Neural cell (in vitro differentiated cells): ENCODE results near the gene MDFIC. TPM values are rescaled to one million over a fixed set of nuclear protein-coding genes. Genes with fewer than 3 reads are reported as not detected.

Source experiments
- H2AFZ ChIP-seq: fragments of 200-600, 300-800 bp; sonication (generic), shearing (Covaris generic); 2 replicates; pipeline ENCODE4 v1.6.0; 2014; ENCODE audit warnings: low read depth, mild to moderate bottlenecking, antibody characterized with exemption, low read length, moderate library complexity
- H3F3A ChIP-seq: fragments of 200-600 bp; shearing (Covaris generic); 2 replicates; pipeline ENCODE4 v1.6.1; 2016; ENCODE audit warnings: mild to moderate bottlenecking, moderate library complexity, mixed read lengths, antibody characterized with exemption, low read length; ENCODE audit not compliant: insufficient read depth, poor library complexity, severe bottlenecking
- H3K27ac ChIP-seq: fragments of 200-600, 300-800 bp; sonication (generic), shearing (Covaris generic); 2 replicates; pipeline ENCODE4 v1.5.1; 2014; ENCODE audit warnings: mild to moderate bottlenecking, low read length, moderate library complexity
- H3K27me3 ChIP-seq: fragments of 300-800, 200-600 bp; sonication (generic), shearing (Covaris generic); 2 replicates; pipeline ENCODE4 v1.6.0; 2014; ENCODE audit warnings: mild to moderate bottlenecking, low read depth, low read length, moderate library complexity; ENCODE audit not compliant: insufficient read depth
- H3K36me3 ChIP-seq: fragments of 300-800, 200-600 bp; sonication (generic), shearing (Covaris generic); 2 replicates; pipeline ENCODE4 v1.5.1; 2014; ENCODE audit warnings: mild to moderate bottlenecking, antibody characterized with exemption, low read length, moderate library complexity; ENCODE audit not compliant: insufficient read depth
- H3K4me2 ChIP-seq: fragments of 300-800, 200-600 bp; sonication (generic), shearing (Covaris generic); 2 replicates; pipeline ENCODE4 v1.6.0; 2014; ENCODE audit warnings: mild to moderate bottlenecking, low read length
- H3K4me3 ChIP-seq: fragments of 300-800, 200-600 bp; sonication (generic), shearing (Covaris generic); 2 replicates; pipeline ENCODE4 v1.5.1; 2014; ENCODE audit warnings: mild to moderate bottlenecking, low read length, moderate library complexity
- H3K79me2 ChIP-seq: fragments of 200-600 bp; shearing (Covaris generic); replicated peaks from 2 replicates; pipeline ENCODE4 v1.6.0; 2014; ENCODE audit warnings: mild to moderate bottlenecking, low read length, moderate library complexity; ENCODE audit not compliant: insufficient read depth
- H3K9ac ChIP-seq: fragments of 300-800, 200-600 bp; sonication (generic), shearing (Covaris generic); 2 replicates; pipeline ENCODE4 v1.6.1; 2016; ENCODE audit warnings: mild to moderate bottlenecking, low read length, mixed read lengths
- H3K9me2 ChIP-seq: fragments of 200-600 bp; shearing (Covaris generic); 2 replicates; pipeline ENCODE4 v1.6.1; 2016; ENCODE audit warnings: mild to moderate bottlenecking, low read length, mixed read lengths; ENCODE audit not compliant: insufficient read depth
- H3K9me3 ChIP-seq: fragments of 200-600, 300-800 bp; sonication (generic), shearing (Covaris generic); 2 replicates; pipeline ENCODE4 v1.6.1; 2016; ENCODE audit warnings: mild to moderate bottlenecking, mixed run types, low read length, moderate library complexity, mixed read lengths
- H4K20me1 ChIP-seq: fragments of 200-600 bp; shearing (Covaris generic); 2 replicates; pipeline ENCODE4 v1.6.1; 2016; ENCODE audit warnings: mild to moderate bottlenecking, mixed run types; ENCODE audit not compliant: insufficient read depth
- CTCF ChIP-seq: fragments of 450-650 bp; IDR thresholded peaks from 2 replicates; pipeline ENCODE4 v1.5.1; 2014; ENCODE audit warnings: antibody characterized with exemption, mild to moderate bottlenecking, moderate library complexity; ENCODE audit not compliant: poor library complexity, severe bottlenecking
- EP300 ChIP-seq: fragments of 450-650 bp; conservative IDR thresholded peaks from 2 replicates; pipeline ENCODE4 v1.6.1; 2014; ENCODE audit warnings: antibody characterized with exemption, mild to moderate bottlenecking, moderate library complexity; ENCODE audit not compliant: poor library complexity, severe bottlenecking
- EZH2 ChIP-seq: fragments of 200-600, 300-800 bp; shearing (Covaris generic), sonication (generic); IDR thresholded peaks from 2 replicates; pipeline ENCODE4 v1.6.1; 2014; ENCODE audit warnings: antibody characterized with exemption, low read length, borderline replicate concordance, mild to moderate bottlenecking; ENCODE audit not compliant: insufficient read depth, poor library complexity, severe bottlenecking
- MXI1 ChIP-seq: fragments of 450-650 bp; conservative IDR thresholded peaks from 2 replicates; pipeline ENCODE4 v1.6.1; 2014; ENCODE audit warnings: antibody characterized with exemption, mild to moderate bottlenecking; ENCODE audit not compliant: poor library complexity, severe bottlenecking
- POLR2AphosphoS5 ChIP-seq: IDR thresholded peaks from 2 replicates; pipeline ENCODE4 v1.6.1; 2012
- RAD21 ChIP-seq: fragments of 450-650 bp; conservative IDR thresholded peaks from 2 replicates; pipeline ENCODE4 v1.6.1; 2014; ENCODE audit warnings: antibody characterized with exemption, mild to moderate bottlenecking, moderate library complexity
- SMC3 ChIP-seq: fragments of 450-650 bp; conservative IDR thresholded peaks from 2 replicates; pipeline ENCODE4 v1.6.1; 2014; ENCODE audit warnings: antibody characterized with exemption, mild to moderate bottlenecking, moderate library complexity; ENCODE audit not compliant: poor library complexity
- TAF1 ChIP-seq: IDR thresholded peaks from 2 replicates; pipeline ENCODE4 v1.6.1; 2012; ENCODE audit warnings: low read depth
- polyA plus RNA-seq: library from polyadenylated mRNA; depleted of rRNA; stranded (reverse); fragments of >200 nt; gene quantifications from 2 replicates; pipeline ENCODE4 v1.2.3, GENCODE V29; 2014
- TF ChIP-seq, protein P1 (sequence below): IDR thresholded peaks from 2 replicates; pipeline ENCODE4 v1.6.1; 2012; ENCODE audit warnings: borderline replicate concordance

Gene MDFIC
- polyA plus RNA-seq, 1 donor from 2014 or later, result 0.85 TPM

DNA sequence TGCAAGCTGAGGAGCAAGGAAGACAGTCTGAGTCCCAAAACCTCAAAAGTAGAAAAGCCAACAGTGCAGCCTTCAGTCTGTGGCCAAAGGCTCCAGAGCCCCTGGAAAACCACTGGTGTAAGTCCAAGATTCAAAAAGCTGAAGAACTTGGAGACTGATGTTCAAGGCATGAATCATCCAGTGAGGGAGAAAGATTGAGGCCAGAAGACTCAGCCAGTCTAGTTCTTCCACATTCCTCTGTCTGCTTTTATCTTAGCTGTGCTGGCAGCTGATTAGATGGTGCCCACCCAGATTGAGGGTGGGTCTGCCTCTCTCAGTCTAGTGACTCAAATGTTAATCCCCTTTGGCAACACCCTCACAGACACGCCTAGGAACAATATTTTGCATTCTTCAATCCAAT is 20.1 kb upstream of the MDFIC start (continued):
- TF ChIP-seq TAF1 (no peak), RAD21 (no peak), POLR2AphosphoS5 (no peak)

GRCh38 chr7:114903131-114903530 is 18.8 kb upstream of the MDFIC start:
- H2AFZ ChIP-seq, result no peak overlapping the region
- H3K36me3 ChIP-seq, result no peaks in the 10 kb centered on the region
- H3K27ac ChIP-seq, result no peak overlapping the region
- no peaks in the 10 kb centered on the region for H3K9me2 ChIP-seq
- H3K4me3 ChIP-seq, result no peak overlapping the region
- H3K27me3 ChIP-seq, result no peaks in the 10 kb centered on the region
- no peak overlapping the region for H3K4me2 ChIP-seq
- H3F3A ChIP-seq, result no peaks in the 10 kb centered on the region
- H3K9ac ChIP-seq, result no peak overlapping the region
- no peaks in the 10 kb centered on the region for H3K9me3 ChIP-seq
- no peak for TF ChIP-seq EP300
- TF ChIP-seq POLR2AphosphoS5, result no peak
- TF ChIP-seq MXI1, result no peak
- TF ChIP-seq EZH2, result no peak
- TF ChIP-seq, protein P1, sequence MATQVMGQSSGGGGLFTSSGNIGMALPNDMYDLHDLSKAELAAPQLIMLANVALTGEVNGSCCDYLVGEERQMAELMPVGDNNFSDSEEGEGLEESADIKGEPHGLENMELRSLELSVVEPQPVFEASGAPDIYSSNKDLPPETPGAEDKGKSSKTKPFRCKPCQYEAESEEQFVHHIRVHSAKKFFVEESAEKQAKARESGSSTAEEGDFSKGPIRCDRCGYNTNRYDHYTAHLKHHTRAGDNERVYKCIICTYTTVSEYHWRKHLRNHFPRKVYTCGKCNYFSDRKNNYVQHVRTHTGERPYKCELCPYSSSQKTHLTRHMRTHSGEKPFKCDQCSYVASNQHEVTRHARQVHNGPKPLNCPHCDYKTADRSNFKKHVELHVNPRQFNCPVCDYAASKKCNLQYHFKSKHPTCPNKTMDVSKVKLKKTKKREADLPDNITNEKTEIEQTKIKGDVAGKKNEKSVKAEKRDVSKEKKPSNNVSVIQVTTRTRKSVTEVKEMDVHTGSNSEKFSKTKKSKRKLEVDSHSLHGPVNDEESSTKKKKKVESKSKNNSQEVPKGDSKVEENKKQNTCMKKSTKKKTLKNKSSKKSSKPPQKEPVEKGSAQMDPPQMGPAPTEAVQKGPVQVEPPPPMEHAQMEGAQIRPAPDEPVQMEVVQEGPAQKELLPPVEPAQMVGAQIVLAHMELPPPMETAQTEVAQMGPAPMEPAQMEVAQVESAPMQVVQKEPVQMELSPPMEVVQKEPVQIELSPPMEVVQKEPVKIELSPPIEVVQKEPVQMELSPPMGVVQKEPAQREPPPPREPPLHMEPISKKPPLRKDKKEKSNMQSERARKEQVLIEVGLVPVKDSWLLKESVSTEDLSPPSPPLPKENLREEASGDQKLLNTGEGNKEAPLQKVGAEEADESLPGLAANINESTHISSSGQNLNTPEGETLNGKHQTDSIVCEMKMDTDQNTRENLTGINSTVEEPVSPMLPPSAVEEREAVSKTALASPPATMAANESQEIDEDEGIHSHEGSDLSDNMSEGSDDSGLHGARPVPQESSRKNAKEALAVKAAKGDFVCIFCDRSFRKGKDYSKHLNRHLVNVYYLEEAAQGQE, result no peak
- TF ChIP-seq SMC3, result no peak
- no peak for TF ChIP-seq RAD21
- no peak for TF ChIP-seq TAF1
- no peak for TF ChIP-seq CTCF
- no peaks in the 10 kb centered on the region for H3K79me2 ChIP-seq
- no peaks in the 10 kb centered on the region for H4K20me1 ChIP-seq

- Histone ChIP-seq H3K9me2 (no peaks in the 10 kb centered on the region), H3K79me2 (no peaks in the 10 kb centered on the region), H3K9me3 (no peaks in the 10 kb centered on the region), H3K27me3 (no peaks in the 10 kb centered on the region), H3K36me3 (no peaks in the 10 kb centered on the region), H3K27ac (no peak overlapping the region), H3K4me2 (no peak overlapping the region), H4K20me1 (no peaks in the 10 kb centered on the region), H3F3A (no peaks in the 10 kb centered on the region), H2AFZ (no peak overlapping the region), H3K4me3 (no peak overlapping the region), H3K9ac (no peak overlapping the region)
- TF ChIP-seq EP300 (no peak), POLR2AphosphoS5 (no peak), EZH2 (no peak), RAD21 (no peak), CTCF (no peak), MXI1 (no peak), TAF1 (no peak), SMC3 (no peak)
- TF ChIP-seq, protein P1, result no peak
These were observed 11.1 kb upstream of the MDFIC start for GRCh38 chr7:114910787-114911186.
